A549 (cell line): ENCODE results near the gene ARHGAP40. TPM values are rescaled to one million over a fixed set of nuclear protein-coding genes. Genes with fewer than 3 reads are reported as not detected.

ENCODE experiments used
- ATAC-seq, 2 experiments: fragments of 200-7000 bp in 1 of 2; fragments of >200 bp in 1 of 2; cut with Nextera tagmentation in 1 of 2; cut with Tn5 transposase in 1 of 2; 3 replicates each; pipeline versions ENCODE4 v1.8.0 to v1.9.1; 2018 to 2020; ENCODE audit warnings: mild to moderate bottlenecking in 1 of 2, moderate library complexity in 1 of 2
- CTCF ChIA-PET: fragments of 300-600 bp; sonication (Branson Sonifier 250); formaldehyde crosslinking; extraction: SDS; loops from one replicate; lab custom pipeline; 2021; ENCODE audit warnings: antibody characterized with exemption, inconsistent platforms; lab: Yijun Ruan, JAX
- POLR2A ChIA-PET: fragments of 350-600 bp; formaldehyde crosslinking; extraction: SDS; loops from one replicate; lab custom pipeline; 2021; ENCODE audit warnings: antibody characterized with exemption, inconsistent platforms; lab: Yijun Ruan, JAX
- DNase-seq, 2 experiments: peaks; one replicate each; pipeline versions ENCODE4 v3.0.0 to v3.0.0-alpha.2; 2011 to 2016; ENCODE audit warnings: low read depth in 1 of 2, low spot score in 1 of 2
- FAIRE-seq: peaks from 2 replicates; lab custom pipeline; 2011; peaks lifted over from hg19 to GRCh38; lab: Jason Lieb, UNC
- H3K27ac ChIP-seq, 2 experiments: fragments of >200 bp; sonication (Bioruptor Twin); formaldehyde crosslinking; 3 replicates each; pipeline ENCODE4 v1.5.1; 2016 to 2017
- H3K4me1 ChIP-seq: fragments of >200 bp; sonication (Bioruptor Twin); formaldehyde crosslinking; 3 replicates; pipeline ENCODE4 v1.6.1; 2016
- H3K4me2 ChIP-seq: fragments of >200 bp; sonication (Bioruptor Twin); formaldehyde crosslinking; 3 replicates; pipeline ENCODE4 v1.6.1; 2016
- H3K4me3 ChIP-seq: fragments of >200 bp; sonication (Bioruptor Twin); formaldehyde crosslinking; 3 replicates; pipeline ENCODE4 v1.5.1; 2016
- H3K9me3 ChIP-seq: fragments of >200 bp; sonication (Bioruptor Twin); formaldehyde crosslinking; 3 replicates; pipeline ENCODE4 v1.6.1; 2016
- CBX2 ChIP-seq: fragments of 200-600 bp; sonication (generic); IDR thresholded peaks from 2 replicates; pipeline ENCODE4 v1.6.1; 2016; ENCODE audit warnings: low read depth, mild to moderate bottlenecking, borderline replicate concordance
- CBX8 ChIP-seq: fragments of 200-600 bp; sonication (generic); IDR thresholded peaks from 2 replicates; pipeline ENCODE4 v1.6.1; 2016
- EHMT2 ChIP-seq: fragments of 200-600 bp; sonication (generic); IDR thresholded peaks from 2 replicates; pipeline ENCODE4 v1.6.1; 2016; ENCODE audit warnings: antibody characterized with exemption, low read depth, mild to moderate bottlenecking, moderate library complexity
- FOSB ChIP-seq: fragments of 250-450 bp; sonication (Bioruptor Pico); IDR thresholded peaks from 2 replicates; pipeline ENCODE4 v1.5.0; 2020; ENCODE audit warnings: mild to moderate bottlenecking, moderate library complexity
- FOSL2 ChIP-seq, 2 experiments: fragments of 450-650 bp in 1 of 2; fragments of >200 bp in 1 of 2; sonication (Bioruptor Twin) in 1 of 2; formaldehyde crosslinking; IDR thresholded peaks; 2 replicates each; pipeline versions ENCODE4 v1.5.0 to v1.6.1; 2016 to 2020; ENCODE audit warnings: mild to moderate bottlenecking in 1 of 2, moderate library complexity in 1 of 2
- HDAC2 ChIP-seq: fragments of 200-600 bp; sonication (generic); IDR thresholded peaks from 2 replicates; pipeline ENCODE4 v1.6.1; 2016
- HEYL ChIP-seq: fragments of 250-450 bp; sonication (Bioruptor Pico); IDR thresholded peaks from 2 replicates; pipeline ENCODE4 v1.8.0; 2021; ENCODE audit warnings: mild to moderate bottlenecking, moderate library complexity
- POLR2AphosphoS2 ChIP-seq: conservative IDR thresholded peaks from 2 replicates; pipeline ENCODE4 v1.6.1; 2012; ENCODE audit warnings: low read length, improper control_type of control experiment, inconsistent platforms
- RAD21 ChIP-seq, 2 experiments: fragments of >200 bp in 1 of 2; sonication (Bioruptor Twin) in 1 of 2; formaldehyde crosslinking in 1 of 2; IDR thresholded peaks in 1 of 2; conservative IDR thresholded peaks in 1 of 2; 2 replicates in 1 of 2; 3 replicates in 1 of 2; pipeline ENCODE4 v1.6.1; 2012 to 2018; ENCODE audit warnings: inconsistent platforms in 1 of 2
- RNF2 ChIP-seq: fragments of 200-600 bp; sonication (generic); IDR thresholded peaks from 2 replicates; pipeline ENCODE4 v1.6.1; 2016; ENCODE audit warnings: low read depth, mild to moderate bottlenecking, antibody characterized with exemption, moderate library complexity, borderline replicate concordance
- TFCP2L1 ChIP-seq: fragments of 250-450 bp; sonication (Bioruptor Pico); IDR thresholded peaks from 2 replicates; pipeline ENCODE4 v1.5.0; 2021; ENCODE audit warnings: mild to moderate bottlenecking
- TP53 ChIP-seq: fragments of 250-450 bp; sonication (Bioruptor Pico); IDR thresholded peaks from 2 replicates; pipeline ENCODE4 v1.5.0; 2021; ENCODE audit warnings: mild to moderate bottlenecking, moderate library complexity
- ZNF302 ChIP-seq: fragments of 250-450 bp; sonication (Bioruptor Pico); IDR thresholded peaks from 2 replicates; pipeline ENCODE4 v1.9.0; 2021; ENCODE audit warnings: inconsistent platforms, mild to moderate bottlenecking, moderate library complexity
- WGBS: methylation state at CpG from one replicate; pipeline ENCODE4 v1.1.6; 2017; ENCODE audit errors: missing lambda C conversion rate; 5-methylcytosine and 5-hydroxymethylcytosine counted together
- polyA plus RNA-seq, 4 experiments: library from polyadenylated mRNA; depleted of rRNA in 3 of 4; stranded (reverse); fragments of >200 nt; fragmentation: RNase III in 1 of 4; extraction: RNeasy Plus Mini Kit Qiagen cat#74134 plus additional on column Dnase treatment in 1 of 4; gene quantifications; 2 replicates in 3 of 4; 3 replicates in 1 of 4; pipeline ENCODE4 v1.2.3, GENCODE V29; 2011 to 2017
- TF ChIP-seq, protein P1 (sequence below): fragments of >200 bp; sonication (Bioruptor Twin); formaldehyde crosslinking; IDR thresholded peaks from 3 replicates; pipeline ENCODE4 v1.5.1; 2016
- TF ChIP-seq, protein P2 (sequence below): fragments of >200 bp; sonication (Bioruptor Twin); formaldehyde crosslinking; IDR thresholded peaks from 2 replicates; pipeline ENCODE4 v1.6.1; 2016
- TF ChIP-seq, protein P3 (sequence below): IDR thresholded peaks from 2 replicates; pipeline ENCODE4 v1.6.1; 2012
- TF ChIP-seq, protein P4 (sequence below): fragments of >200 bp; sonication (Bioruptor Twin); formaldehyde crosslinking; IDR thresholded peaks from 3 replicates; pipeline ENCODE4 v1.6.1; 2016
- TF ChIP-seq, protein P5 (sequence below): fragments of 150-350 bp; IDR thresholded peaks from 2 replicates; pipeline ENCODE4 v1.6.1; 2014; ENCODE audit warnings: low read depth, mild to moderate bottlenecking, low read length
- TF ChIP-seq, protein P6 (sequence below): fragments of 250-450 bp; sonication (Bioruptor Pico); IDR thresholded peaks from 2 replicates; pipeline ENCODE4 v1.5.0; 2021; ENCODE audit warnings: mild to moderate bottlenecking, moderate library complexity, borderline replicate concordance

The ARHGAP40 gene
- polyA plus RNA-seq, 2 of the 4 experiments (the other 2 are of a cell fraction): not detected

DNA sequence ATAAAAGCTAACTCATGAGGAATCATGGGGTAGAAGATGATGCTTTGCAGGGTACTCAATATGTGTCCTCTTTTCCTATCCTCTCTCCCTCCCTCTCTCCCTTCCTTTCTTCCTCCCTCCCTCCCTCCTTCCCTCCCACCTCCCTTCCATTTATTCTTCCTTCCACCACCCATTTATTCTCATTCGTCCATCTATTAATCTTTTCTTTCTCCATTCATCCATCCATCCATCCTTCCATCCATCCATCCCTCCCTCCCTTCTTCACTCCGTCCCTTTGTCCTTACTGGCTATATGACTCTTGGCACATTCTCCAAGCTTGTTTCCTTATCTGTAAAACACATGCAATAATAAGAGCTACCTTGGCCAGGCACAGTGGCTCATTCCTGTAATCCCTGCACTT lies 40.9 kb downstream of the ARHGAP40 start:
- ATAC-seq (no peak), FAIRE-seq (no peak), DNase-seq (no peak)
- no peak overlapping the region for H3K4me3 ChIP-seq
- H3K4me1 ChIP-seq: 0 out of 3 replicates have a peak, but pooled peaks cover 4% of the 10 kb centered on the region
- TF ChIP-seq TFCP2L1 (CRISPR knock-in tag): no peak
- no peak for TF ChIP-seq HEYL
- H3K4me2 ChIP-seq: no peak overlapping the region
- WGBS: 51% methylated on average over 2 of the region's 2 CpGs
- ChIA-PET CTCF (interaction anchor here (1.6 to 14.0 kb wide), 6 partner anchors 8 to 246 kb away, joined by 3 to 253 read pairs (median 10); partner anchors contain the start of gene ACTR5), POLR2A (no interaction called here)
- H3K9me3 ChIP-seq: no peaks in the 10 kb centered on the region
- no peak overlapping the region for H3K27ac ChIP-seq

DNA sequence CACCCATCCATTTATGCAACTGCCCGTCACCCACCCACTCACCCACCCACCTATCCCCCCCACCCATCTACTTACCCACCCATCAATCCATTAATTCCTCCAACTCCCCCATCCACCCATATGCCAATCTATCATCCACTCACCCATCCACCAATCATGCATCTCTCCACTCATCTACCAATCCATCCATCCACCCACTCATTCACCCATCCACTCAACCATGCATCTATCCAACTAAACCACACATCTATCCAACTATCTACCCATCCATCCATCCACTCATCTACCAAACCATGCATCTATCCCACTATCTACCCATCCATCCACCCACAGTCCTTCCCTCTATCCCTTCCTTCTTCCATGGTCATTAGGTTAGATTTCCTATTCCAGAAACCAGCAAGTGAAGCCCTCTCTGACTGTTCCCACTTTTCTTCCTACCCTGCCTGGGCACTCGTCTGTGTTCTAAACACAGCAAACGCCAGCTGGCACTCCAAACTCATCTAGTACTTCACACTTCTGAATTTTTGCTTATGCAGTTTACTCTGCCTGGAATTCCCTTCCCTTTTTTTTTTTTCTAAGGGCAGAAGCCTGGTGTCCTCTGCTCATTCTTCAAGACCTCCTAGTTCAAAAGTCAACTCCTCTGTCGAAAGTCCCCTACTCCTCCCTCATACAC lies 43.1 kb downstream of the ARHGAP40 start:
- POLR2A ChIA-PET: no interaction called here
- CTCF ChIA-PET: interaction anchor here (0.5 to 14.0 kb wide), 17 partner anchors 9 to 395 kb away, joined by 3 to 253 read pairs (median 4); partner anchors contain the start of gene ACTR5
- Histone ChIP-seq H3K4me3 (no peak overlapping the region), H3K27ac (no peak overlapping the region)
- ATAC-seq: no peak
- TF ChIP-seq FOSB (CRISPR knock-in tag) (no peak), TP53 (CRISPR knock-in tag) (no peak), CBX8 (no peak), CBX2 (no peak)
- TF ChIP-seq, protein P1, sequence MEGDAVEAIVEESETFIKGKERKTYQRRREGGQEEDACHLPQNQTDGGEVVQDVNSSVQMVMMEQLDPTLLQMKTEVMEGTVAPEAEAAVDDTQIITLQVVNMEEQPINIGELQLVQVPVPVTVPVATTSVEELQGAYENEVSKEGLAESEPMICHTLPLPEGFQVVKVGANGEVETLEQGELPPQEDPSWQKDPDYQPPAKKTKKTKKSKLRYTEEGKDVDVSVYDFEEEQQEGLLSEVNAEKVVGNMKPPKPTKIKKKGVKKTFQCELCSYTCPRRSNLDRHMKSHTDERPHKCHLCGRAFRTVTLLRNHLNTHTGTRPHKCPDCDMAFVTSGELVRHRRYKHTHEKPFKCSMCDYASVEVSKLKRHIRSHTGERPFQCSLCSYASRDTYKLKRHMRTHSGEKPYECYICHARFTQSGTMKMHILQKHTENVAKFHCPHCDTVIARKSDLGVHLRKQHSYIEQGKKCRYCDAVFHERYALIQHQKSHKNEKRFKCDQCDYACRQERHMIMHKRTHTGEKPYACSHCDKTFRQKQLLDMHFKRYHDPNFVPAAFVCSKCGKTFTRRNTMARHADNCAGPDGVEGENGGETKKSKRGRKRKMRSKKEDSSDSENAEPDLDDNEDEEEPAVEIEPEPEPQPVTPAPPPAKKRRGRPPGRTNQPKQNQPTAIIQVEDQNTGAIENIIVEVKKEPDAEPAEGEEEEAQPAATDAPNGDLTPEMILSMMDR: no peak
- TF ChIP-seq, all 56 proteins: peak for 0
- no peak for FAIRE-seq
- 3% methylated on average over 3 of the region's 4 CpGs for WGBS
- Histone ChIP-seq H3K4me1 (0 out of 3 replicates have a peak, but pooled peaks cover 4% of the 10 kb centered on the region), H3K9me3 (no peaks in the 10 kb centered on the region), H3K4me2 (no peak overlapping the region)
- no peak for DNase-seq

DNA sequence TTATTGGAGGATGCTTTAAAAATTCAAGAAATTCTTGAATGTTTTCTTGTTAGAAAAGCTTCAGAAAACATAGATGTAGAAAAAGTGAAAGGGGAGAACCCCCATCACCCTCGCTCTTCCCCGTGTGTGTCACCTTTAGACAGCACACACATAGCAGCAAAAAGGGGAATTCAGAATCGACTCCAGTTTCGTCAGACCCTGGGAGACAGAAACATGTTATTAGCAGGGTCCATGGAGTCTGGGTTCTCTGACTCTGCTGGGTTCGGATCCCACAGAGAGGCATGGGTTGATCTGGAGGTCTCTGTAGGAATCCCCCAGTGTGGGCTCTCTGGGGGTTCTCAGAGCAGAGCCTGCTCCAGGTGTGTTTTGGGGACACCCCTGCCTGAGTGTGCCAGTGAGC lies 43.7 kb downstream of the ARHGAP40 start:
- WGBS: 29% methylated on average over 5 of the region's 5 CpGs
- no peak overlapping the region; the same call in 2 of the 3 replicates for H3K4me2 ChIP-seq
- H3K4me1 ChIP-seq: 0 out of 3 replicates have a peak, but pooled peaks cover 4% of the 10 kb centered on the region
- CTCF ChIA-PET: interaction anchor here (0.7 to 14.0 kb wide), 18 partner anchors 8 to 394 kb away, joined by 3 to 253 read pairs (median 5); partner anchors contain the start of gene ACTR5
- POLR2A ChIA-PET: no interaction called here
- FAIRE-seq (no peak), DNase-seq (no peak), ATAC-seq (no peak)
- no peak overlapping the region for H3K4me3 ChIP-seq
- H3K27ac ChIP-seq: no peak overlapping the region
- TF ChIP-seq ZNF302 (CRISPR knock-in tag) (no peak), FOSL2 (IDR thresholded peaks at IDR 0.05) (no peak), FOSL2 (CRISPR knock-in tag; IDR thresholded peaks at IDR 0.05) (no peak), CBX8 (no peak), HDAC2 (no peak), EHMT2 (no peak)
- H3K9me3 ChIP-seq: no peaks in the 10 kb centered on the region

DNA sequence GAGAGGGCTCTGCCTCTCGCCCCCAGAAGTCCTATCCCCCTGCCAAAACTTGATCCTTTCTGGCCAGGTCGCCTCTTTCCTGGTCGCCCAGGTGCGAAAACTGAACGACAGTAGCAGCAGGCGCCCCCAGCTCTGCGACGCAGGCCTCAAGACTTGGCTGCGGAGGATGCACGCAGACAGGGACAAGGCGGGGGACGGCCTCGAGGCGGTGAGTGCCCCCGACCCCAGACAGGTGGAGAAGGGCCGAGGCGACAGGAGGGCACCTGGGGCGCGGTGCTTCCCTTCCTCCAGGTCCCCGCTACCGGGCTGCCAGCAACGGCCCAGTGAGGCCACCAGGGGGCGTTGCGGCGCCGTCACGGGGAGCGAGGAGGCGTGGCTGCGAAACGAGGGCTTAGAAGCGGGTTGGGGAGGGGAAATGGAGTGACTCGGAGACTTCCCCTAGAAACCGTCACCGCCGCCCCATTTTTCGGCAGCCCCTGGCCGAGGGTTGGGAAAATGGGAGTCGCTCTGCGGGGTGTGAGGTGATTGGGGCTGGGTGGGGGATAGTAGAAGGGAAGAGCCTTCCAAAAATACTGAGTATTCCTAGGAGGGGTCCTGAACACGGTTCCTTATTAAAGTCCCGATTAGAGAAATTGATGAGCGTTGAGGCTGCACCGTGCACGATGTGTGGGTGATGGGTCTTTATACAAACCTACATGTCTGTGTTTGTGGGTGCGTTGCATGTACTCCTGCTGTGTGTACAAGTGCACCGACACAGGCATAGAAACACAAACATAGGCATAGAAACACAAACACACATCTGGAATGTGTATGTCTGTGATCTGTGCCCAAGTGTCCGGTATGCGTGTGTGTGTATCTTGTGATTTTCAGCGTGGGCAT lies 44.6 kb downstream of the ARHGAP40 start:
- ChIA-PET CTCF (interaction anchor here (0.5 to 14.0 kb wide), 22 partner anchors 9 to 402 kb away, joined by 3 to 253 read pairs (median 5); partner anchors contain the start of genes ACTR5 and SLC32A1), POLR2A (no interaction called here)
- FAIRE-seq (no peak), ATAC-seq (peak; percentile 75 to 93), DNase-seq (peak; percentile 71 to 86)
- 0 out of 3 replicates have a peak, but pooled peaks cover 4% of the 10 kb centered on the region for H3K4me1 ChIP-seq
- H3K4me2 ChIP-seq: peak overlapping the region; percentile 93
- peak overlapping the region; percentile 38; the same call in 2 of the 3 replicates for H3K4me3 ChIP-seq
- 15% methylated on average over 24 of the region's 50 CpGs for WGBS
- H3K27ac ChIP-seq: peak overlapping the region; percentile 23 to 78; a peak in 4 of 6 replicates
- H3K9me3 ChIP-seq: no peaks in the 10 kb centered on the region
- TF ChIP-seq RNF2 (no peak), POLR2AphosphoS2 (no peak), RAD21 (conservative IDR thresholded peaks at IDR 0.05 in 1 of 2, IDR thresholded peaks at IDR 0.05 in 1 of 2) (peak; percentile 80 to 90)
- TF ChIP-seq, protein P2, sequence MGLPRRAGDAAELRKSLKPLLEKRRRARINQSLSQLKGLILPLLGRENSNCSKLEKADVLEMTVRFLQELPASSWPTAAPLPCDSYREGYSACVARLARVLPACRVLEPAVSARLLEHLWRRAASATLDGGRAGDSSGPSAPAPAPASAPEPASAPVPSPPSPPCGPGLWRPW: no peak
- TF ChIP-seq, protein P3, sequence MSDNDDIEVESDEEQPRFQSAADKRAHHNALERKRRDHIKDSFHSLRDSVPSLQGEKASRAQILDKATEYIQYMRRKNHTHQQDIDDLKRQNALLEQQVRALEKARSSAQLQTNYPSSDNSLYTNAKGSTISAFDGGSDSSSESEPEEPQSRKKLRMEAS: peak; percentile 60; the same call in 1 of the 2 replicates
- TF ChIP-seq, protein P4, sequence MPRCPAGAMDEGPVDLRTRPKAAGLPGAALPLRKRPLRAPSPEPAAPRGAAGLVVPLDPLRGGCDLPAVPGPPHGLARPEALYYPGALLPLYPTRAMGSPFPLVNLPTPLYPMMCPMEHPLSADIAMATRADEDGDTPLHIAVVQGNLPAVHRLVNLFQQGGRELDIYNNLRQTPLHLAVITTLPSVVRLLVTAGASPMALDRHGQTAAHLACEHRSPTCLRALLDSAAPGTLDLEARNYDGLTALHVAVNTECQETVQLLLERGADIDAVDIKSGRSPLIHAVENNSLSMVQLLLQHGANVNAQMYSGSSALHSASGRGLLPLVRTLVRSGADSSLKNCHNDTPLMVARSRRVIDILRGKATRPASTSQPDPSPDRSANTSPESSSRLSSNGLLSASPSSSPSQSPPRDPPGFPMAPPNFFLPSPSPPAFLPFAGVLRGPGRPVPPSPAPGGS: no peak
- TF ChIP-seq, protein P5, sequence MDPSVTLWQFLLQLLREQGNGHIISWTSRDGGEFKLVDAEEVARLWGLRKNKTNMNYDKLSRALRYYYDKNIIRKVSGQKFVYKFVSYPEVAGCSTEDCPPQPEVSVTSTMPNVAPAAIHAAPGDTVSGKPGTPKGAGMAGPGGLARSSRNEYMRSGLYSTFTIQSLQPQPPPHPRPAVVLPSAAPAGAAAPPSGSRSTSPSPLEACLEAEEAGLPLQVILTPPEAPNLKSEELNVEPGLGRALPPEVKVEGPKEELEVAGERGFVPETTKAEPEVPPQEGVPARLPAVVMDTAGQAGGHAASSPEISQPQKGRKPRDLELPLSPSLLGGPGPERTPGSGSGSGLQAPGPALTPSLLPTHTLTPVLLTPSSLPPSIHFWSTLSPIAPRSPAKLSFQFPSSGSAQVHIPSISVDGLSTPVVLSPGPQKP: no peak
- TF ChIP-seq, protein P6, sequence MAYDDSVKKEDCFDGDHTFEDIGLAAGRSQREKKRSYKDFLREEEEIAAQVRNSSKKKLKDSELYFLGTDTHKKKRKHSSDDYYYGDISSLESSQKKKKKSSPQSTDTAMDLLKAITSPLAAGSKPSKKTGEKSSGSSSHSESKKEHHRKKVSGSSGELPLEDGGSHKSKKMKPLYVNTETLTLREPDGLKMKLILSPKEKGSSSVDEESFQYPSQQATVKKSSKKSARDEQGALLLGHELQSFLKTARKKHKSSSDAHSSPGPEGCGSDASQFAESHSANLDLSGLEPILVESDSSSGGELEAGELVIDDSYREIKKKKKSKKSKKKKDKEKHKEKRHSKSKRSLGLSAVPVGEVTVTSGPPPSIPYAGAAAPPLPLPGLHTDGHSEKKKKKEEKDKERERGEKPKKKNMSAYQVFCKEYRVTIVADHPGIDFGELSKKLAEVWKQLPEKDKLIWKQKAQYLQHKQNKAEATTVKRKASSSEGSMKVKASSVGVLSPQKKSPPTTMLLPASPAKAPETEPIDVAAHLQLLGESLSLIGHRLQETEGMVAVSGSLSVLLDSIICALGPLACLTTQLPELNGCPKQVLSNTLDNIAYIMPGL (CRISPR knock-in tag): no peak
